GM12801 (cell line): ENCODE data around the gene CEPT1.

Source experiments
- TF ChIP-seq, protein P1 (sequence below): IDR thresholded peaks from one replicate; pipeline ENCODE4 v1.5.1; 2011; ENCODE audit warnings: control low read depth; ENCODE audit not compliant: insufficient read length; ENCODE audit errors: extremely low read depth

Gene CEPT1

DNA sequence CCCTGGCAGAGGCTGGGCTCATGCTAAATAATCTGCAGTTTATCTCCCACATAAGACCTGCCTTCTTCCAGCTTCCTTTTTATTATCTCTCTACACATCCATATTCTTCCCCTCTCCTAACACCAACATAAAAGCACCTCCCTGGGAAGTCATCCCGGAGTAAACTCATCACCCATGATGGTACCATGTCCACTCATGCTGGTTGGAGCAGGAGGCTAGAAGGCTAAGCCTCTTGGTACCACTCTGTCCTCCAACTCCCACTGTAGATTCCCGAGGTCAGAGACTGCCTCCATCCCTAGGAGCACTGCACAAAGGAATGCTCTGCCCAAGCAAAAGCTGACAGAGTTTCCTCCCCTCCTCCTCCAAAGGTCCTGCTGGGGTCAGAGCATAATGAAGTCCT lies 56.2 kb downstream of the CEPT1 start:
- TF ChIP-seq, protein P1, sequence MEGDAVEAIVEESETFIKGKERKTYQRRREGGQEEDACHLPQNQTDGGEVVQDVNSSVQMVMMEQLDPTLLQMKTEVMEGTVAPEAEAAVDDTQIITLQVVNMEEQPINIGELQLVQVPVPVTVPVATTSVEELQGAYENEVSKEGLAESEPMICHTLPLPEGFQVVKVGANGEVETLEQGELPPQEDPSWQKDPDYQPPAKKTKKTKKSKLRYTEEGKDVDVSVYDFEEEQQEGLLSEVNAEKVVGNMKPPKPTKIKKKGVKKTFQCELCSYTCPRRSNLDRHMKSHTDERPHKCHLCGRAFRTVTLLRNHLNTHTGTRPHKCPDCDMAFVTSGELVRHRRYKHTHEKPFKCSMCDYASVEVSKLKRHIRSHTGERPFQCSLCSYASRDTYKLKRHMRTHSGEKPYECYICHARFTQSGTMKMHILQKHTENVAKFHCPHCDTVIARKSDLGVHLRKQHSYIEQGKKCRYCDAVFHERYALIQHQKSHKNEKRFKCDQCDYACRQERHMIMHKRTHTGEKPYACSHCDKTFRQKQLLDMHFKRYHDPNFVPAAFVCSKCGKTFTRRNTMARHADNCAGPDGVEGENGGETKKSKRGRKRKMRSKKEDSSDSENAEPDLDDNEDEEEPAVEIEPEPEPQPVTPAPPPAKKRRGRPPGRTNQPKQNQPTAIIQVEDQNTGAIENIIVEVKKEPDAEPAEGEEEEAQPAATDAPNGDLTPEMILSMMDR = no peak

DNA sequence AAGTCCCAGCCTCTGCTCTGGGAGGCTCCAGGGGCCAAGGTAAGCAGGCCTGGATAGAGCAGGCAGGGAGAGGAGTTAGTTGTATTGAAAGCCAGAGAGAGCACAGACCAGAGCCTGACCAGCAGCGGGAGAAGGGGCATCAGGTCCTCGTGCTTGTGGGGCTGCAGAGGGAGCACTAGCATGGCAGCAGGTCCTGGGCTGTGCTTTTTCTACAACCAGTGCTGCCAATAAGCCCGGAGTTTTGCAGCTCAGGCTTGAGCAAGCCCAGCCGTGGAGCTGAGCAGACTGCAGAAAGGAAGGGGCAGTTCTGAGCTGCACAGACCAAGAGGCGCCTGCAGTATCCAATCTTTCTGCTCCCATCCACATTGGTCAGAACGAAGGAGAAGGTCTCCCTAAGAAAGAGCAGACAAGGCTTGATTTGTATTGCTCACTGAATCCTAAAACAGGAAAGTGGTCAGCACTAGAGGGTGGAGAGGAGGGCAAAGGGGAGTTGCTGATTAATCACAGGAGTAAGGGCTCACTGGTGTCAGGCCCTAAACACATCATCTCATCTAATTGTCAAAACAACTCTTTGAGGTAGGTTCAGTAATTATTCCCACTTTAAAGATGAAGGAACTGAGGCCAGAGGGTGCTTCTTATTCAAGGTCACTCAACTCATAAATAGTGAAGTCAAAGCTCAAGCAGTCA lies 57.7 kb downstream of the CEPT1 start:
- TF ChIP-seq, protein P1 = no peak

- TF ChIP-seq, protein P1 = no peak
Observed at GRCh38 chr1:111198836-111199235, 58.8 kb downstream of the CEPT1 start.

DNA sequence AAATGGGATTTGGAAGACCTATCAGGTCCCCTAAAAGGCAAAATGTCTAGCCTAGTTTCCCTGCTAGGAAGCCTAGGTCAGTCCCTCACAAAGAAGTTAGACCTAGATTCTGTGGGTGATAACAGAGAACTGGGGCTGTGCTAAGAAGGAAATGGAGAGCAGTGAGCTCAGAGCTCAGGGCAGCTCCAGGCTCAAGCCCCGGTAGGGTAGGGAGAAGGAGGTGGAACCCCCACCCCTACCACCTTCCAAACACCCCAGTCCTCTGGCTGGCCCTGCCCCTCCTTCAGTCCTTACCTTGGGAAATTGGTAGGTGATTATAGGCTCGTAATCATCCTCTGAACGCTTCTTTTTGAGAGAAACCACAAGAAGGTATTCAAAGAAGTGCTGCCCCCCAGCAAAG lies 59.3 kb downstream of the CEPT1 start:
- TF ChIP-seq, protein P1 = no peak

DNA sequence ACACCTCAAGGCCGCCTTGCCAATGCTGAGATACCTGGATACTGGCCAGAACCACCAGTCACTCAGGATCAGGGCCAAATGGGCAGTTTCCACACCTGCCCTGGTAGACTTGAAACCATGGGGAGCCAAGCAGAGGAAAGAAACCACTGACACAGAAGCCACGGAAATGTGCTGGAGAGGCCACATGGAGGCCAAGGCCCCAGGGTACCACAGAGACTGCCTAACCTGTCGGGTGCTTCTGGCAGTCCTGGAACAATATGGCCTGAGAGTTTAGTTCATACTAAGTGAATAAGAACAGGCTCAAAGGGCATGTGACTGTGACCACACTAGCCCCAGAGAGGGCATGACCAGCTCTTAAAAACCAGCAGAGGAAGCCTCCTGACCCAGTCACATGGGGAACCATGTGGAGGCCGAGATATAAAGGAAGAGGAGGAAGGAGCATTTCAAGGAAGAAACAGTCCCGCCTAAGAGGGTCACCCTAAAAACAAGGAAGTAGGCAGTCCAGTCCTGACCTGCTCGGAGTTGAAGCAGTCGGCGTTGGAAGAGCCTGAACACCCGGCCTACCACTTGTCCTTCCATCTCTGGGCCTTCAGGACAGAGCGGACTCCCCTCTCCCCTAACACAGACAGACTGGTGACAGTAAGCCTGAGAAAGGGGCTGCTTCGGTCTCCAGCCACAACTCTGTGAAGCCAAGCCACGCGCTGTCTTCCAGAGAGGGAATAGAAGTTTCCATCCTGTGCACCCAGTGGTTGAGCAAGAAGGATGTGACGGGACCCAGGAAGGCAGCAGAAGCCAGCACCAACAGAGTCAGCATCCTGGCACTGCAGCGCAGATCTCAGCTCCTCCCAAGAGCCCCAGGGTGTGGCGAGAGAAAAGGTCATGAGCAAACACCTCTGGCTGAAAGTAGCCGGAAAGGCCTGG lies 60.1 kb downstream of the CEPT1 start, which contains the start of gene DENND2D:
DENND2D (minus strand) TSS at position 766 of the 921 bp plus-strand sequence; CDS start at position 579, 187 bp downstream.
- TF ChIP-seq, protein P1 = no peak

DNA sequence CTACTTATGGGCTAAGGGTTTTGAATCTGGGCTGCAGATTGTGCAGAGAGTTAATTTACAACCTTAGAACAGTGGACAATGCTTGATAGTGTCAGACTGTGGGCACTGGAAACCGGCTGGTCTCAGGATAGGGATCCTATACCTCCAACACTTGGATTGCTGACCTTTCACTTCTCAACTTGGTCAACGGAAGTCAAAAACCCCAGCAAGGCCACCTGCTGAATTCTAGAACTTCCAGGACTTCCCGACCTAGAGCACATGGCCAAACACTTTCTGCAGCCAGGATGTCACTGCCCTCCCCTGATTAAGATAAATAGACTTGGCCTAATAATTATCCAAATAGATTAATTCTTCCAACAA lies 60.8 kb downstream of the CEPT1 start:
- TF ChIP-seq, protein P1 = no peak

DNA sequence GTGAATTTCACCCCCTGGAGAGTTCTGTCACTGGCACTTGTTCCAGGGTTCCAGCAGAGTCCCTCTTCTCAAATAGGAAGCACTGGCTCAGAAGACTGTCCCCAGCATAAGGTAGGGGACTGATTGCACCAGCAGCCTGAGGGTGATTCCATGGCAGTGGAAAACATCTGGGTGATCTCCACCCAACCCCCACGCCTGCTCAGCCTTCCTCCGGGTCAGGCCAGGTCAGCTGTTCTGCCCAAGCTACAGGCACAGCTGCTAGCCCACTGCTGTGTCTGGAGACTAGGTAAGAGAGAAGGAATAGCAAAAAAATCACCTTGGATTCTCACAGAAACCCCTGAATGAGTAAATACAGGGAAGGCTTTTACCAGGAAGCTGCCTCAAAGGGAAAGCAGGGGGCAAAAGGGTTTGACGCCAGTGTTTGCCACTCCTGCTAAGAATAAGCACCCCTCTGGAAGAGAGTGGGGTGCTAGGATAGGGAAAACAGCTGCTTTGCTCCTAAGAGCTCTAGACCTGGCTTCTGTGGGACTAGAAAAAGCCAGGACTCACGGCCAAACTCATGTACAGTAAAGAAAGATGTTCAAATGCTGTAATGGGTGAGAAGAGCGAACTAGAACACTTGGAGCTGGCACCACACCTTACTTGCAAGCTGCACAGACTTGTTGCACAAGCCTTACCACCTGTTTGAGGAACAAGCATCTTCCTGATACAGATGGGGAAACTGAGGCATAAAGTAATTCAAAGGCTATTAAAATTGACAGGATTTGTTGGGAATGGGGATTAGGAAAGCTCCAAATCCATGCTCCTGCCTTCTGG lies 61.5 kb downstream of the CEPT1 start:
- TF ChIP-seq, protein P1 = no peak
